Panc1 (cell line): ENCODE data around the gene SSH2.

Source experiments
- POLR2AphosphoS5 ChIP-seq: IDR thresholded peaks from 2 replicates; pipeline ENCODE4 v1.6.1; 2012; ENCODE audit warnings: mild to moderate bottlenecking, low read depth, low read length, moderate library complexity
- REST ChIP-seq, 2 experiments: IDR thresholded peaks; 2 replicates each; pipeline ENCODE4 v1.6.1; 2011 to 2012; ENCODE audit warnings: low read depth in 2 of 2, control low read depth in 1 of 2, low read length in 1 of 2, mild to moderate bottlenecking in 1 of 2, moderate library complexity in 1 of 2; ENCODE audit not compliant: insufficient read depth in 1 of 2
- SIN3A ChIP-seq: IDR thresholded peaks from 2 replicates; pipeline ENCODE4 v1.6.1; 2012; ENCODE audit warnings: low read depth, mild to moderate bottlenecking, low read length, moderate library complexity, borderline replicate concordance; ENCODE audit not compliant: insufficient read depth
- TCF7L2 ChIP-seq: IDR thresholded peaks from 2 replicates; pipeline ENCODE4 v1.6.1; 2011; ENCODE audit warnings: mild to moderate bottlenecking, low read depth, low read length, inconsistent platforms
- TF ChIP-seq, protein P1 (sequence below): fragments of 450-650 bp; IDR thresholded peaks from 2 replicates; pipeline ENCODE4 v1.5.1; 2017; ENCODE audit warnings: mild to moderate bottlenecking

DNA sequence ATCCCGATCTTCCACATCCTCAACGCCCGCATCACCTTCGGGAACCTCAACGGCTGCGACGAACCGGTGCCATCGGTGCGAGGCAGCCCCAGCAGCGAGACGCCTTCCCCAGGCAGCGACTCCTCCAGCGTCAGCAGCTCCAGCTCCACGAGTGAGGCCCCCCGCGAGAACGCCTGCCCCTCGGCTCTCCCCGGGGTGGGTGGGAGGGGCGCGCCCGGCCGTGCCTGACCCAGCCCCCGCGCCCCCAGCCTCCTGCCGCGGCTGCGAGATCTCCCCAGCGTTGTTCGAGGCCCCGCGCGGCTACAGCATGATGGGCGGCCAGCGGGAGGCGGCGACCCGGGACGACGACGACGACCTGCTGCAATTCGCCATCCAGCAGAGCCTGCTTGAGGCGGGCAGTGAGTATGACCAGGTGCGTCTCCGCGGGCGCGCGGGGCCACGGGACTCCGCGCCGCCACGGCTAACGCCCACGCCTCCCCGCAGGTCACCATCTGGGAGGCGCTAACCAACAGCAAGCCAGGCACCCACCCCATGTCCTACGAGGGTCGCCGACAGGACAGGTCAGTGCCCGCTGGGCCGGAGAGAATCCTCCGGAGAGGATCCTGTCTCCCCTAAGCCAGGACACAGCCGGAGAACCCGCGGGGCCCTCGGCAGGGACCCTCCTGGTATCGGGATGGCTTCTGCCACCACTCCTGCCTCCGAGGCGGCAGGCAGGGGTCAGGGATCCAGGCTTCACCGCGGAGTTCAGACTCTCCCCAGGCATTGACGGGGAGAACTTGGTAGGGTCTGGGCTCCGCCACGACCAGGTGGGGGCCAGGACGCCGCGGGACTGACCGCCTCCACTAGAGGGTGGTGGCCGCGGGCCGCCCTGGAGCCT, 317.4 kb downstream of the SSH2 start:
- TF ChIP-seq, protein P1, sequence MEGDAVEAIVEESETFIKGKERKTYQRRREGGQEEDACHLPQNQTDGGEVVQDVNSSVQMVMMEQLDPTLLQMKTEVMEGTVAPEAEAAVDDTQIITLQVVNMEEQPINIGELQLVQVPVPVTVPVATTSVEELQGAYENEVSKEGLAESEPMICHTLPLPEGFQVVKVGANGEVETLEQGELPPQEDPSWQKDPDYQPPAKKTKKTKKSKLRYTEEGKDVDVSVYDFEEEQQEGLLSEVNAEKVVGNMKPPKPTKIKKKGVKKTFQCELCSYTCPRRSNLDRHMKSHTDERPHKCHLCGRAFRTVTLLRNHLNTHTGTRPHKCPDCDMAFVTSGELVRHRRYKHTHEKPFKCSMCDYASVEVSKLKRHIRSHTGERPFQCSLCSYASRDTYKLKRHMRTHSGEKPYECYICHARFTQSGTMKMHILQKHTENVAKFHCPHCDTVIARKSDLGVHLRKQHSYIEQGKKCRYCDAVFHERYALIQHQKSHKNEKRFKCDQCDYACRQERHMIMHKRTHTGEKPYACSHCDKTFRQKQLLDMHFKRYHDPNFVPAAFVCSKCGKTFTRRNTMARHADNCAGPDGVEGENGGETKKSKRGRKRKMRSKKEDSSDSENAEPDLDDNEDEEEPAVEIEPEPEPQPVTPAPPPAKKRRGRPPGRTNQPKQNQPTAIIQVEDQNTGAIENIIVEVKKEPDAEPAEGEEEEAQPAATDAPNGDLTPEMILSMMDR: no peak
- no peak for TF ChIP-seq REST (IDR thresholded peaks at IDR 0.05; ENCODE audit: insufficient read depth in 1 of 2, low read depth in 2 of 2, low read length in 1 of 2)
- no peak for TF ChIP-seq POLR2AphosphoS5
- no peak for TF ChIP-seq SIN3A
- TF ChIP-seq TCF7L2: no peak
